ENCODE results near the gene NDUFS8.

NDUFS8 gene

DNA sequence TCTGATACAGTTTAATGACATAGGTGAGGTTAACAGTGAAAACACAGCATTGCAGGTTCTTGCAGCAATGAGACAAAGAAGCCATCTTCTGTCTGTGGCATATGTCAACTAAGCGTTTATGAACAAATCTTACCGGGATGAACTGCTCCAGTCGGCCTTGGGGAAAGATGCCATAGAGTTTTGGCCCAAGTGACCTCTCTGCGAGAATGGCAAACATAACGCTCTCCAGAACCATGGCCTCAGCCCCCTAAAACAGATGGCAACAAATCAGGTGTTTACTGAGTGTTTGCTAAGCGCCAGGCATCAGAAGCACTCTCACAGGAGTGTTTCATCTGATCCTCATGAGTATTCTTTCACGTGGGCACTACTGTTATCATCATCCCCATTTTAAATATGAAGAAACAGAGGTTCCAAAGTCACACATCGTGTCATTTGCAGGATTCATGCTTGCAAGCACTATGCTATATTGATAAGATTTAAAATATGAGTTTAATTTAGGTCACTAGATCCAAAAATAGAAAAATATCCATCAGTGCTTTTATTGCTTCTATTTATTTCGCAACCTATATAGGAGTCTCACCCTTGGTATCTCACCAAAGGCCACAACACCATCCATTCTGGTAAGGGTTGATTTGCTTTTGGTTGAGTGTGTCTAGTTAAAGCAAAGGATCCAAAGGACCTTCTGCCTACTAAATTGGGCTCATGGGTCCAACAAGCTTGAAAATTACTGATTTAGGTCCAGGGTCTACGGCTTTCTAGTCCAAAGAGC lies 44.3 kb downstream of the NDUFS8 start:
- no peak overlapping the region for H3K4me3 ChIP-seq (ENCODE audit: low read depth, low read length)
- TF ChIP-seq, protein P1, sequence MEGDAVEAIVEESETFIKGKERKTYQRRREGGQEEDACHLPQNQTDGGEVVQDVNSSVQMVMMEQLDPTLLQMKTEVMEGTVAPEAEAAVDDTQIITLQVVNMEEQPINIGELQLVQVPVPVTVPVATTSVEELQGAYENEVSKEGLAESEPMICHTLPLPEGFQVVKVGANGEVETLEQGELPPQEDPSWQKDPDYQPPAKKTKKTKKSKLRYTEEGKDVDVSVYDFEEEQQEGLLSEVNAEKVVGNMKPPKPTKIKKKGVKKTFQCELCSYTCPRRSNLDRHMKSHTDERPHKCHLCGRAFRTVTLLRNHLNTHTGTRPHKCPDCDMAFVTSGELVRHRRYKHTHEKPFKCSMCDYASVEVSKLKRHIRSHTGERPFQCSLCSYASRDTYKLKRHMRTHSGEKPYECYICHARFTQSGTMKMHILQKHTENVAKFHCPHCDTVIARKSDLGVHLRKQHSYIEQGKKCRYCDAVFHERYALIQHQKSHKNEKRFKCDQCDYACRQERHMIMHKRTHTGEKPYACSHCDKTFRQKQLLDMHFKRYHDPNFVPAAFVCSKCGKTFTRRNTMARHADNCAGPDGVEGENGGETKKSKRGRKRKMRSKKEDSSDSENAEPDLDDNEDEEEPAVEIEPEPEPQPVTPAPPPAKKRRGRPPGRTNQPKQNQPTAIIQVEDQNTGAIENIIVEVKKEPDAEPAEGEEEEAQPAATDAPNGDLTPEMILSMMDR (conservative IDR thresholded peaks at IDR 0.05; ENCODE audit: low read depth, low read length) = no peak
- no peak for DNase-seq (ENCODE audit: low read depth)

DNA sequence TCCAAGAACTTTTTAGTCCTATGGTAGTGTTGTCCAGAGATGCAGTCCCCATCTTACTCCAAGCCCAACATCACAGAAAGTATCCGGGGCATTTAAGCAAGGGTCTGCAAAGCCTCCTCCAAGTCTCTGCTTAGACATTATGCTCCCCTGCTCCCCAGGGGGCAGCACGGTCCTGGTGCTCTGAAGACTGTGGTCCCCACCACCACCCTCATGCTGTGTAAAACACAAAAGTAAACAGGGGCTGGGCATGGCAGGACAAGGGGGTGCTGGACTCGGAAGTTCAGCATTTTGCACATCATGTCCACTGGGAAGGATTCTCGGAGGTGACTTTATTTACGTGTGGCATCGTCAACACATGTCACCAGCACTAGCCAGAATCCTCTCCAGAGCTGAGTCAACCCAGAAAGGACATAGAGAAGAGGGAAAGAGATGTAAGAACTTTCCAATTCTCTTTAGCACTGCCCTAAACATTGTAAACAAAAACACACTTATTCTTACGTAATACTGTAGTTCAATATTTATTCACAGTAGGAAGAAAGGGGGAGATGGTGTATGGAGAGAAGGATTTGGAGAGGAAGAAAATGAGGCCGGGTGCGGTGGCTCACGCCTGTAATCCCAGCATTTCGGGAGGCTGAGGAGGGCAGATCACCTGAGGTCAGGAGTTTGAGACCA lies 46.0 kb downstream of the NDUFS8 start:
- H3K4me3 ChIP-seq (ENCODE audit: low read depth, low read length) = no peak overlapping the region
- DNase-seq (ENCODE audit: low read depth) = peak; percentile 18
- TF ChIP-seq, protein P1 (conservative IDR thresholded peaks at IDR 0.05; ENCODE audit: low read depth, low read length) = peak; percentile 35

DNA sequence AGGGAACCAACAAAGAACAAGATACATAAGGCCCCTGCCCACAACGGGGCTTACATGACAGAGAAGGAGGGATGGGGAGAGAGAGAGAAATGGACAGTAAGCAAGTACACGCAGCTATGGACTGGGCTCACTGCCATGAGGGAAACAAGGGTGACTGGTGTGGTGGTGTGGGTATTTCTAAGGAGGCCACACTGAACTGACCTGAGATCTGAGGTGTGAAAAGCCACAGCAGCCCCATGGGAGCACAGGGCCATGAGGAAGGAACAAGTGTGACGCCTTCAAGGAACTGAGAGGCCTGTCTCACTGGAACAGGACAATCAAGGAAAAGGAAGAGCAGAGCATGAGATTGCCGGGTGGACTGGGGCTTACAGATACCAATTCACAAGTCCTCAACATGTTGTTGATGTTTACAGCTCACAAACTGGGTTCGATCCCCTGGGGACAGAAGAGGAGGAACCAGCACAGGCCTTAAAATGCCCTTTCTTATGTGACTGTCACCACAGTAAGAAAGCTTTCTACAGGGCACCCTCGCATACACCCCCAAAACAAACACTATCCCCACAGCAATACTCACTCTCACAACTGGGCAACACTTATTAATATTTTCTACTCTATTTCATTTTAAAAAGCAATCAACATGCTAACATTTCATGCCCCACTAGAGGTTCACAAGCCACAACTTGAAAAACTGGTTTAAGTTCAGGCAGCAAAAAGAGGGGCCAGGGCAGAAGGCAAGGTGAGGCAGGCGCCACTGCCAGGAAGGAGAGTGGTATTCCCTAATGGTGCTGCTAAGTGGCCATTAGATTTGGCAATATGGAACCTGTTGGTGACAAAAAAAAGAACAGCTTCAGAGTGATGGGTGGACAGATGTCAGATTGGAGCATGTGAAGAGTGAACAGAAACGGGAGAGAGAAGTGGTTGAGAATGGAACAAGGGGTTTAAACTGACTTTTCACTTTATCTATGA lies 47.4 kb downstream of the NDUFS8 start:
- TF ChIP-seq, protein P1 (conservative IDR thresholded peaks at IDR 0.05; ENCODE audit: low read depth, low read length) = no peak
- DNase-seq (ENCODE audit: low read depth) = peak; percentile 44
- H3K4me3 ChIP-seq (ENCODE audit: low read depth, low read length) = no peak overlapping the region

DNA sequence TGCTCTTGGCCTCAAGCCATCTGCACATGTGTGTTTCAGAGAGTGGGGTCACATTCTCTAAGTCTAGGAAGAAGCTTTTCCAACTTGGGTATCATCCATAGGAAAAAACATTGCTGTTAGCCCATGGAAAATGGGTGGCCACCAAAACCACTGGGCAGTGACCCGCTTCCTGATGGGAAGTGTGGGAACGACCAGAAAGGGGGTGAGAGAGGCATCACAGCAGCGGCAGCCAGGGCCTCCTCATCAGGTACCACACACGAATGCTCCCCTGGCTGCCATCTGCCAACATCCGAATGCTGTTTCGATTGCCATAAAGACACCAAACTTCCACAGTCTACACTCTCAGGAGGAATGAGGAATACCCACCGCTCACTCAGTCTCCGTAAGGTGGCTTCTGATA lies 50.4 kb downstream of the NDUFS8 start:
- no peak overlapping the region for H3K4me3 ChIP-seq (ENCODE audit: low read depth, low read length)
- TF ChIP-seq, protein P1 (conservative IDR thresholded peaks at IDR 0.05; ENCODE audit: low read depth, low read length) = no peak
- DNase-seq (ENCODE audit: low read depth) = no peak

DNA sequence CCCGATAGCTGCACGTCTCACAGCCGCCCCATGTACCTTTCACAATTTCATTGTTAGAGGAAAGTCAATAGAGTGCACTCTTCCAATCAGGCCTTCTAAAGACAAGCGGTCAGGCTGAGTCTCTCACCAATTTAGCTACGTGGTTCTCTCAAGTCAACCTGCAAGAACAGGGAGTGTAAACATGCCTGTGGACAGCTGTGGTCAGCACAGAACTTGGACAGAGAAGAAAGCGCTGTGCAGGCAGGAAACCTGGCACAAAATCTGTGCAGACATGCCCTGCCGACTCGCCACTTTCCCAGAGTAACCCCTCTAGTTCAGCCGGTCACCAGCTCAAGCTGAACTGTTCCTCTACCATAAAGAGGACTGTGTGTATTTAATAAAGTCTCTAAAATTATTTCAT lies 51.2 kb downstream of the NDUFS8 start:
- no peak overlapping the region for H3K4me3 ChIP-seq (ENCODE audit: low read depth, low read length)
- DNase-seq (ENCODE audit: low read depth) = peak; percentile 40
- TF ChIP-seq, protein P1 (conservative IDR thresholded peaks at IDR 0.05; ENCODE audit: low read depth, low read length) = no peak

DNA sequence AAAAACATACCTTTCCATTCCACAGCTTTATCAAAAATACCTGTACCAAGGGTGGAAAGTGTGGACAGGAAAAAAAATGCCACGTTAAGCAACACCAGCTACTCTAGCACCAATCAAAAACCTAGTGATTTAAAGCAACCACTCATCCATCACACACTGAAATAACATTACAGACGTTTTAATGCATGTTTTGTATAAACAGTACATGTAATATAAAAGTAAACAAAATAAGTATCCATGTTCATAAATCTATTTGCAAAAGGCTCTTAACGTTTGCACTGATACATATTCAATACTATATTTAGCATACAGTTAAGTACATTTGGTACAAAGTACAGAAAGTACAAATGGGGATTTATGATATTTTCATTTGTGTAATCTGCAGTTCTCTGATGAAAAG lies 52.0 kb downstream of the NDUFS8 start:
- DNase-seq (ENCODE audit: low read depth) = no peak
- H3K4me3 ChIP-seq (ENCODE audit: low read depth, low read length) = no peak overlapping the region
- TF ChIP-seq, protein P1 (conservative IDR thresholded peaks at IDR 0.05; ENCODE audit: low read depth, low read length) = no peak
